ENCODE results near the gene PEF1.

The PEF1 gene

GRCh38 chr1:31583995-31584868 lies 60.4 kb downstream of the PEF1 start:
- peak; percentile 25 for DNase-seq (ENCODE audit: low read depth)

DNA sequence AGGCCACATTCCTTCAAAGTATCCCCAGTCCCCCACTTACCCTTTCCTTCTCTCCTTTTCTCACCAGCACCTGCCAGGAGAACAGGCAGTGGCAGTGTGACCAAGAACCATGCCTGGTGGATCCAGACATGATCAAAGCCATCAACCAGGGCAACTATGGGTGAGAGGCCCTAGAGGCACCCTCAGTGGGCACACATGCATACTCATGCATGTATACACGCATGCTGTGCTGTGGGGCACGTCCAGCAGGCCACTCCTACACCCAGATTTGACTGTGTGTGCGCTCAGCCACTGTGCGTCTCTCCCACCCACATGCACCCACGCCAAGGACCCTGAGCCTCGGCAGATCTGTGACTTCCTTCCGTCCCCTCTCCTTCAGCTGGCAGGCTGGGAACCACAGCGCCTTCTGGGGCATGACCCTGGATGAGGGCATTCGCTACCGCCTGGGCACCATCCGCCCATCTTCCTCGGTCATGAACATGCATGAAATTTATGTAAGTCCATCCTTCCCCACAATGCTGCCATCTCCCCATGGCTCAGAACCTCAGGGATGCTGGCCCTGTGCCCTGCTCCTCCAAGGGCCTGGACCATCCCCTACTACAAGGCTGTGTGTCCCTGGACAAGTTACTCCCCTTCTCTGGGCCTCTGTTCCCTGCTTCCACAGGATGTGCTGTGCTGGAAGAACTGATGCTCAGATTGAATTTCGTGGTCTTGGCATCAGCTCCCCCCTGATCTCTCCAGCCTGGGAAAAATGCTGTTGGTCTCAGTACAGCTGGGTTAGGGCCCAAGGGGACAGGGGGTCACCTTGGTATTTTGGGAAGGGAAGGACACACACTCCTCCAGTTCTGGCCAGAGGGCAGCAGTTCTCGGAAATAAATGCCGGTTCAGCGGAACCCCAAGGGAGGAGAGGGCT lies 61.3 kb downstream of the PEF1 start:
- DNase-seq (ENCODE audit: low read depth), result no peak

DNA sequence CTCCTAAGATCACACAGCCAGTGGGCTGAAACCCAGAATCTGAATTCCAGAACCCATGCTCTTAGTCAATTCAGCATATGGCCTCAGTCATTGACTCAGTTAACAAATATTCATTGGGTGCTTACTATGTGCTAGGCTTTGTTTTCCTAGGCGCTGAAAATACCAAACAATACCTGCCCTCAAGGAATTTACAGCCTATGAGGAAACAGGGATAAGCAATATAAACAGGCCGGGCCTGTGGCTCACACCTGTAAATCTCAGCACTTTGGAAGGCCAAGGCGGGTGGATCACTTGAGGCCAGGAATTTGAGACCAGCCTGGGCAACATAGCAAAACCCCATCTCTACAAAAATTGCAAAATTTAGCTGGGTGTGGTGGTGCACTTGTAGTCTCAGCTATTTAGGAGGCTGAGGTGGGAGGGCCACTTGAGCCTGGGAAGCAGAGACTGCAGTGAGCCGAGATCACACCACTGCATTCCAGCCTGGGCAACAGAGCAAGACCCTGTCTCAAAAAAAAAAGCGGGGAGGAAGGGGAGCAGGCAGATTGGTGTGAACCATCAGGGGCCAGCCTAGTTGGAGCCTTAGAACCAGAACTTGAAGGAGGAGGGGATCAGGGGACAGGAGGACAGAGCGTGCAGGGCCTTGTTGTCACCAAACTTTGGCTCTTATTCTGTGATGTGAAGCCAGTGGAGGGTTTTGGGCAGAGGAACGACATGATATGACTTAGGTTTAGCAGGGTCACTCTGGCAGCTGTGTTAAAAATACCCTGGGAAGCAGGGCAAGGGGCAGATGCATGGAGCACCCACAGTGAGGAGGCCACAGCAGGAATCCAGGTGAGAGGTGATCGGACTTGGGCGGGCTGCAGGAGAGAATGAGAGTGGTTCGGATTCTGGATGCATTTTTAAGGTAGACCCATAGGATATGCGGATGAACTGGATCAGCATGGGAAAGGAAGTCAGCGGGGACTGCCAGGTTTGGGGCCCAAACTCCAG lies 62.6 kb downstream of the PEF1 start:
- DNase-seq (ENCODE audit: low read depth), result no peak

- DNase-seq (ENCODE audit: low read depth), result no peak
Measured at GRCh38 chr1:31580891-31581603, 63.6 kb downstream of the PEF1 start.

DNA sequence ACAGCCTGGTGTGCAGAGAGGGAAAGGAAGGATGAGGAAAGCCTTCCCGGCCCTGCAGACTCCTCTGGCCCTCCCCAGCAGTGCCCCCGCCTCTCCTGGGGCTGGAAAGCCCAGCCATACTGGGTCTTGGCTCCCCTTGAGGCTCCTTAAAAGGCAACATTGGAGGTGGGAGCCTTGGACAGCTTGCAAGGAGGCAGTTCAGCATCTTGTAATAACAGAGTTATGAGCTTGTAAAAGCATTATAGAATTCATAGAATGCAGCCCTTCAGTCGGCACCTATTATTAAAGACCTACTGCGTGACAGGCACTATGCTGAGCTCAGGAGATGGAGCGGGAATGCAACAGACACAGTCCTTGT lies 64.2 kb downstream of the PEF1 start:
- DNase-seq (ENCODE audit: low read depth), result no peak

All from stromal cell of bone marrow (primary cell).